Measurements from ENCODE around the gene SPOP.

Gene SPOP

DNA sequence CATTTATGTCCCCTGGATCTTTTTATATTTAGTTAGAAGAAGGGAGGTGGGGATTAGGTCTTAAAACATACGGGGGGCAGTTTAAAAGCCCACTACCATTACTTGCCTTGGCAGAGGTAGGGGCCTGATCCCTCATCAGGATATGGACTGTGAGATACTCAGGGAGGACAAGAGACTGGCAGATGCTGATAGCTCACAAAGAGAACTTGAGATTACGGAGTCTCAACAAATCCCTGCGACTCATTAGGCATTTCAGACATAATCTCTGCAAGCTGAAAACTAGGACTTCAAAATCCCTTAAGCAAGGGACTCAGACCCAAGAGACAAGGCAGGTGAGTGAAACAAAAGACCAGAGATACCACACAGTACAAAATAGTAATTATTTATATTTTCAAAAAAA, 79.0 kb downstream of the SPOP start:
- Histone ChIP-seq H3K4me1 (ENCODE audit: control insufficient read depth, insufficient read depth, low read length) (peaks cover 15% of the 10 kb centered on the region), H3K9me3 (ENCODE audit: control insufficient read depth, low read length) (no peaks in the 10 kb centered on the region), H3K36me3 (ENCODE audit: control insufficient read depth, insufficient read depth, low read length) (peaks cover 3% of the 10 kb centered on the region), H3K4me3 (ENCODE audit: low read length) (no peak overlapping the region), H3K9ac (ENCODE audit: low read length) (no peak overlapping the region), H3K27me3 (ENCODE audit: control insufficient read depth, insufficient read depth, low read length) (no peaks in the 10 kb centered on the region)

DNA sequence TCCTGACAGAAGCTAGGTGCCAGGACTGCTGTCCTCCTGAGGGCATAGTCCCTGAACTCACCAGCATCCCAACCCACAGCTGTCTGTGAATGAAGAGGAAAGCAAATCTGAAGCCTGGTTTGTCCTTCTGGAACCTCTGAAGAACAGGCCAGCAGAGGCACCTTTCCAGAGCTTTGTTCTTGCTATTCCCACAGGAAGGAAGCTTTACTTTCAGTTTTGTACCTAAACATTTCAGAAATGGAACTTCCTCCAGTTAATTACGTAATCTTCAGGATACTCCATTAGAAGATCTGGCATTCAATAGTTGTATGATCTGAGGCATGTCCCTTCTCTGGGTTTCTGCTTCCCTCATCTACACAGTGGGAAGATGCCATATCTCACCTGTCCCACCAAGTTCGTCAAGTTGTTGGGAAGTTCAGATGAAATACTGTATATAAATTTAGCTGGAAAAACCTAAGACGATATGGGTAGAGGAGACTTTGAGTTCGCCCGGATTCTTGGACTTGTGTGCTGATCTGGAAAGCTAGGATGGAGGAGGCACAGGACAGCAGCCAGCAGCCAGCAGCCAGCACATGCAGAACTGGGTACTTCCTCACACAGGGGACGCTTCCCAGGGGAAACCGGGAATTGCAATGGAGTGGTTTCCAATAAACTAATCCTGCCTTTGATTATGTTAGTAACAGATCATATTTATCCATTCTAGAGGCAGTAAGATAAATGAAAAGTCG, 79.8 kb downstream of the SPOP start:
- Histone ChIP-seq H3K36me3 (ENCODE audit: control insufficient read depth, insufficient read depth, low read length) (peaks cover 3% of the 10 kb centered on the region), H3K27me3 (ENCODE audit: control insufficient read depth, insufficient read depth, low read length) (no peaks in the 10 kb centered on the region), H3K9me3 (ENCODE audit: control insufficient read depth, low read length) (no peaks in the 10 kb centered on the region), H3K9ac (ENCODE audit: low read length) (no peak overlapping the region), H3K4me1 (ENCODE audit: control insufficient read depth, insufficient read depth, low read length) (peaks cover 15% of the 10 kb centered on the region), H3K4me3 (ENCODE audit: low read length) (no peak overlapping the region)

DNA sequence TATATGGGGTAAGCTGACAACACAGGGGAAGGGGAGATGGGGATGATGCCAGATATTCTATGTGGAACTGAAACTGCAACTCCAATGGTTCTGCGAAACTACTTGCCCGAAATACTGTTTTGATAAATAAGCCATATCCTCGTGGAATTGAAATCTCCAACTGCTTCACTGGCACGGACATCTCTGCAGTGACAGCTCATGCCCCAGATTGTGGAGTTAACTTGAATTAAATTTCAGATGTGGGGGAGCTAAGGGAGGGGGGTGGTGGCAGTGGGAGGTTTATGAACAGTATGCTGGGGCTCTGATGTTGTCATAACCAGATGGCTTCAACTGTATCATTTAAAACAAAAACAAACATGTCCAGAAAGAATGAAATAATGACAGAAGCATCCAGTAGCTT, 80.5 kb downstream of the SPOP start:
- Histone ChIP-seq H3K4me3 (ENCODE audit: low read length) (no peak overlapping the region), H3K4me1 (ENCODE audit: control insufficient read depth, insufficient read depth, low read length) (peaks cover 15% of the 10 kb centered on the region), H3K36me3 (ENCODE audit: control insufficient read depth, insufficient read depth, low read length) (peaks cover 3% of the 10 kb centered on the region), H3K9ac (ENCODE audit: low read length) (no peak overlapping the region), H3K9me3 (ENCODE audit: control insufficient read depth, low read length) (no peaks in the 10 kb centered on the region), H3K27me3 (ENCODE audit: control insufficient read depth, insufficient read depth, low read length) (no peaks in the 10 kb centered on the region)

DNA sequence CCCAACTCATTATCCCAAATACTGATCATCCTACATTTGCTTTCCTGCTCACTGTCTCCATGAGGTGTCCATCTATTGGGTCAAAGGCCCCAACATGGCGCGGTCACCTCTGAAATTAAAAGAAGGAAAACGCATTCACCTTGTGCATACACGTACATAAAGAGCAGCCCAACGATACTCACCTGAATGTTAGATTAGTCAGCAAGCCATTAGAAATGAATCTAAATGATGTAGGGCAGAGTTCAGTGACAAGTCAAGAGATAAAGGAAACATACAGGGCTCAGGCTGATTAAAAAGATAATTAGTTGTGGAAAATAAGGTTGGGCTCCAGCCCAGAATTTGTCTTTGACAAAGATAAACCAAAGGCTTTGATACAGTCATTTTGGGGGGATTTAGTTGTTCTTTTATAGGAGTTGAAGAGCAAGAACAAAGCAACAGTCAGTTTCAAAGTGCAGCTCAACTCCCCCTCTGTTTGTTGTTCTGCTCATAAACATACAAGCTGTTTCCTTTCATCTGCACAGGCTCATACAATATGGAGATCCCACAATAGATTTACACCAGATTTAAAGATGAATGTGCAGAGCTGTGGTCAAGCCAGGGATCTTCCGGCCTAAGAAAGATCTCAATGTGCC, 81.2 kb downstream of the SPOP start:
- H3K27me3 ChIP-seq (ENCODE audit: control insufficient read depth, insufficient read depth, low read length), result no peaks in the 10 kb centered on the region
- H3K36me3 ChIP-seq (ENCODE audit: control insufficient read depth, insufficient read depth, low read length), result peaks cover 3% of the 10 kb centered on the region
- peaks cover 15% of the 10 kb centered on the region for H3K4me1 ChIP-seq (ENCODE audit: control insufficient read depth, insufficient read depth, low read length)
- H3K9ac ChIP-seq (ENCODE audit: low read length), result no peak overlapping the region
- H3K4me3 ChIP-seq (ENCODE audit: low read length), result no peak overlapping the region
- H3K9me3 ChIP-seq (ENCODE audit: control insufficient read depth, low read length), result no peaks in the 10 kb centered on the region

DNA sequence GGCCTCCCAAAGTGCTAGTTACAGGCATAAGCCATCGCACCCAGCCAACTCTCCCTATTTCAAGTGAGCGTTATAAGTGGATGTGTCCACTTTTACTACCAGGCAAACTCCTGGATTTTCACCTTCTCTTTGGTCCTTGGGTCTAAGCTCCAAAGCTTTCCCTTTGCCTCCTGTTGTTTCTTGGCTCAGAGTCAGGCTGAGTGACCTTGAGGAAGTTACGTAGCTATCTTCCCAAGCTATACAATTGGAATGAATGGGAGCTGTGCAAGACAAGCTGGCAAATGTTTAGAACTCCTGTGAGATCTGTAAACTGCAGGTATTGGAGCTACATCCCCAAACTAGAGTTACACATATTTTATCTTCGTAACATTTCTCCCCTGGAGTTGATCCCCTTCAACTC, 81.9 kb downstream of the SPOP start:
- H3K36me3 ChIP-seq (ENCODE audit: control insufficient read depth, insufficient read depth, low read length), result peaks cover 3% of the 10 kb centered on the region
- H3K4me3 ChIP-seq (ENCODE audit: low read length), result no peak overlapping the region
- no peak overlapping the region for H3K9ac ChIP-seq (ENCODE audit: low read length)
- peaks cover 15% of the 10 kb centered on the region for H3K4me1 ChIP-seq (ENCODE audit: control insufficient read depth, insufficient read depth, low read length)
- no peaks in the 10 kb centered on the region for H3K27me3 ChIP-seq (ENCODE audit: control insufficient read depth, insufficient read depth, low read length)
- H3K9me3 ChIP-seq (ENCODE audit: control insufficient read depth, low read length), result no peaks in the 10 kb centered on the region

DNA sequence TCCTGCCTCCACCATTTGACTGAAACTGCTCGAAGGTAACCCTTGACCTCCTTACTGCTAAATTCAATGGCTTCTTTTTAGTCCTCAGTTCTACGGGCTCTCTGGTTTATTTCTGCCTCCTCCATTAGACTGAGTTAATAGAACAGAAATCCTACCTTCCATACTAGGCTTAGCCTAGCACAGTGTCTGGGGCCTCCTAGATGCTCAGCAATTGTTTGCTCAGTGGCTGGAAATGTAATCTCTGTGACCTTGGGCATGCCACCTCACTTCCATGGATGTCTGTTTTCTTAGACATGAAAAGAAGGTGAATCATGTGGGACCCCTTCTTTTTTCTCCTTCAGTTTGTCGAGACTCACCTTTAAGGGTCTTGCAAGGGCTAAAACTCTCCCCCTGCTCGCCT, 82.6 kb downstream of the SPOP start:
- H3K4me1 ChIP-seq (ENCODE audit: control insufficient read depth, insufficient read depth, low read length), result peaks cover 15% of the 10 kb centered on the region
- H3K9ac ChIP-seq (ENCODE audit: low read length), result no peak overlapping the region
- H3K4me3 ChIP-seq (ENCODE audit: low read length), result no peak overlapping the region
- H3K36me3 ChIP-seq (ENCODE audit: control insufficient read depth, insufficient read depth, low read length), result peaks cover 3% of the 10 kb centered on the region
- no peaks in the 10 kb centered on the region for H3K9me3 ChIP-seq (ENCODE audit: control insufficient read depth, low read length)
- H3K27me3 ChIP-seq (ENCODE audit: control insufficient read depth, insufficient read depth, low read length), result no peaks in the 10 kb centered on the region

DNA sequence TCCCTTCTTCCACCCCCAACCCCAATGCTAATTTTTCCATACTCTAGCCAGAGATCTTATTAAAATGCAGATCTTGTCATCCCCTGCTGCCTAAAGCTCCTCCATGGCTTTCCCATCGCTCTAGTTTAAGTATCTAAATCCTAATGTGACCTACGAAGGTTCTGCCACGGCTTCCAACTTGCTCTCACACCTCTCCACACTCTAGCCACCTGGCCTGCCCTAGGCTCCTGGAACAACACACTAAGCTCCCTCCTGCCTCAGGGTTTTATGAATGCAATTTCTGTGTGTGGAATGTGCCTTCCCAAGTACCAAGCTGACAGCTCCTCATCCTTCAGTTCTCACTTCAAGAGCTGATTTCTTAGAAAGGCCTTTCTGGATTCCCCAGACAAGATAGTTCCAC, 85.6 kb downstream of the SPOP start:
- Histone ChIP-seq H3K4me3 (ENCODE audit: low read length) (no peak overlapping the region), H3K36me3 (ENCODE audit: control insufficient read depth, insufficient read depth, low read length) (no peaks in the 10 kb centered on the region), H3K4me1 (ENCODE audit: control insufficient read depth, insufficient read depth, low read length) (peaks cover 10% of the 10 kb centered on the region), H3K9ac (ENCODE audit: low read length) (no peak overlapping the region), H3K9me3 (ENCODE audit: control insufficient read depth, low read length) (no peaks in the 10 kb centered on the region), H3K27me3 (ENCODE audit: control insufficient read depth, insufficient read depth, low read length) (no peaks in the 10 kb centered on the region)

DNA sequence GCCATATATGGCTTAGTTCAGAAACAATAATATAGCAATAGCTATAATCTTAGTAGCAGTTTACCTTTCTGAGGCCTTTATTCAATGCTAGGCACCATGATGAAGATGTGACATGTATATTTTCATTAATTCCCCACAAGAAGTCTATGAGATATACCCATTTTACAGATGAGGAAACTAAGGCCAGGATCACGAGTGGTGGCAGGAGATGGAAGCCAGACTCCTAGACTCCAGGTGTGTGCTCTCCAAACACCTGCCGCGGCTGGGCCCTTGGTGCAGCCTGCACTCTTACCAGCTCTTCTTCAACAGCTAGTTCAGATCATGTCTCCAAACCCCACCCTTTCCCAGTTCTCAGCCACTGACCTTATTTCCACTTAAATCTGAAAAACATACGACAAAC, 87.0 kb downstream of the SPOP start:
- H3K4me1 ChIP-seq (ENCODE audit: control insufficient read depth, insufficient read depth, low read length), result no peaks in the 10 kb centered on the region
- no peaks in the 10 kb centered on the region for H3K9me3 ChIP-seq (ENCODE audit: control insufficient read depth, low read length)
- H3K36me3 ChIP-seq (ENCODE audit: control insufficient read depth, insufficient read depth, low read length), result no peaks in the 10 kb centered on the region

DNA sequence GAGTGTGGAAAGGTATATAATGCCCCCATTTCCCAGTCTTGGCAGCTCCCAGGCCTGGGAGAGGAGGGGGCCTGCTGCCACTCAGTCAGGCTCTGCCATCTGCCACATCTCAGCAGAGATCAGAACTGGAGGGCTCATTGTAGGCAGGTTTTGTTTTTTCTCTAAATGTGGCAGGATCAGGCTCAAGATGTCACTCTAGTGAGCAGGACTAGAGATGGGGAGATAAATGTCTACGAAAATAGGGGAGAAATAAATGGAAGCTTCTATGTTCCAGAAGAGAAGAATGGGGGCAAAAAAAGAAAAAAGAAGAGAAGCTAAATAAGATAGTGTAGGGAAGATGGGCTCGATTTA, 88.3 kb downstream of the SPOP start:
- Histone ChIP-seq H3K4me3 (ENCODE audit: low read length) (no peak overlapping the region), H3K9ac (ENCODE audit: low read length) (no peak overlapping the region)

More for the DNA sequence above, 87.0 kb downstream of the SPOP start:
- no peak overlapping the region for H3K9ac ChIP-seq (ENCODE audit: low read length)
- no peak overlapping the region for H3K4me3 ChIP-seq (ENCODE audit: low read length)
- H3K27me3 ChIP-seq (ENCODE audit: control insufficient read depth, insufficient read depth, low read length), result no peaks in the 10 kb centered on the region

DNA sequence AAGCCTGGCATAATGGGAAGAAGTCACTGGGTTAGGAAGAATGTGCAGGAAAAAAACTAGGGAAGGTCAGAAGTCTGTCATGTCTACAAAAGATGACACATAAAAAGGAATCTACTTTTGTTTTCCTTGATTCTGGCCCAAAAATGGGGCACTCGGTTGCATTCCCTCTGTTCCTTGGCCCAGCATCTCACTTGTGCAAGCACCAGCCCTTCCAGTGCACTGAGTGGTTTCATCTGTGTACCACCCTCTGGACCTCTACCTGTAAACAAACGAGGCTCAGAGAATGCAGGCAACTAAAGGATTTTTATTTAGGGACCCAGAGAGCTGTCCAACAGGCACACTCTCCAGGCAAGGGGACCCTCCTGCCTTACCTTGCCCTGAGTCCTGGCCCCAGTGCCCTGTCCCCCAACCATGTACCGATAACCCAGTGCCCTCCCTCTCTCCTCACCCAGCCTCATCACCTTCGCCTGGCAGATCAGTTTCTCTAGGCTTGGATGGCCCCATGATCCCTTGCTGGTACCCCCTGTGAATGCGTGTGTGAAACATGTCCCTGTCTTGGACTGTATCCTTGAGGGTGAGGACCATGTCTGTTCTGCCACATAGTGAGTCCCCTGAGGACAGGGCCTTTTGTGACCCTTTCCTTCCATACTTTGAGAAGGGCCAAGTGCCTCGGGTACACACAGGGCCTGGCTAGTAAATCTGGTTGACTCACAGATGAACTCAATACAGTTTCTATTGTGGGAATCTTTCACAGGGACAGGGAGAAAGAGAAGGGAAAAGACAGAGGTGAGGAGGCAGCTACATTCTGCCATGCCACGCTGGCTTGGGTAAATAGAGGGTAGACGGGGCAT, 88.9 kb downstream of the SPOP start:
- Histone ChIP-seq H3K36me3 (ENCODE audit: control insufficient read depth, insufficient read depth, low read length) (no peaks in the 10 kb centered on the region), H3K9me3 (ENCODE audit: control insufficient read depth, low read length) (no peaks in the 10 kb centered on the region), H3K4me3 (ENCODE audit: low read length) (no peak overlapping the region), H3K9ac (ENCODE audit: low read length) (no peak overlapping the region), H3K27me3 (ENCODE audit: control insufficient read depth, insufficient read depth, low read length) (no peaks in the 10 kb centered on the region), H3K4me1 (ENCODE audit: control insufficient read depth, insufficient read depth, low read length) (no peaks in the 10 kb centered on the region)

More for the DNA sequence above, 88.3 kb downstream of the SPOP start:
- Histone ChIP-seq H3K27me3 (ENCODE audit: control insufficient read depth, insufficient read depth, low read length) (no peaks in the 10 kb centered on the region), H3K36me3 (ENCODE audit: control insufficient read depth, insufficient read depth, low read length) (no peaks in the 10 kb centered on the region), H3K9me3 (ENCODE audit: control insufficient read depth, low read length) (no peaks in the 10 kb centered on the region), H3K4me1 (ENCODE audit: control insufficient read depth, insufficient read depth, low read length) (no peaks in the 10 kb centered on the region)

DNA sequence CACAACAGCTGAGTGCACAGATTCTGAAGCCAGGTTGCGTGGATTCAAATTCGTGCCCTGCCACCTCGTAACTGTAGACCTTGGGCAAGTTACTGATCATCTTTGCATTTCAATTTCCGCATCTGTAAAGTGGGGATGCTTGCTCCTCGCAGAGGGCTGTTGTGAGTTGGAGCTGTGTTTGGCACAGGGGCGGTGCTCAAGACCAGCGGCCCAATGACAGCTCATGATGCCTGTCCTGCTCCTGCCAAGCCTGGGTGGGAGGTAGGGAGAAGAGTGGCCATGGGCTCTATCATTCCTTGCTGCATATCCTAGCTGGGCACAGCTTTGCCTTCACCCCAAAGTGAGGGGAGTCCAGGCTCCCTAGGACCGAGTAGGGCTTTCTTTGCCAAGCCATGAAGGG, 89.6 kb downstream of the SPOP start:
- H3K27me3 ChIP-seq (ENCODE audit: control insufficient read depth, insufficient read depth, low read length), result no peaks in the 10 kb centered on the region

DNA sequence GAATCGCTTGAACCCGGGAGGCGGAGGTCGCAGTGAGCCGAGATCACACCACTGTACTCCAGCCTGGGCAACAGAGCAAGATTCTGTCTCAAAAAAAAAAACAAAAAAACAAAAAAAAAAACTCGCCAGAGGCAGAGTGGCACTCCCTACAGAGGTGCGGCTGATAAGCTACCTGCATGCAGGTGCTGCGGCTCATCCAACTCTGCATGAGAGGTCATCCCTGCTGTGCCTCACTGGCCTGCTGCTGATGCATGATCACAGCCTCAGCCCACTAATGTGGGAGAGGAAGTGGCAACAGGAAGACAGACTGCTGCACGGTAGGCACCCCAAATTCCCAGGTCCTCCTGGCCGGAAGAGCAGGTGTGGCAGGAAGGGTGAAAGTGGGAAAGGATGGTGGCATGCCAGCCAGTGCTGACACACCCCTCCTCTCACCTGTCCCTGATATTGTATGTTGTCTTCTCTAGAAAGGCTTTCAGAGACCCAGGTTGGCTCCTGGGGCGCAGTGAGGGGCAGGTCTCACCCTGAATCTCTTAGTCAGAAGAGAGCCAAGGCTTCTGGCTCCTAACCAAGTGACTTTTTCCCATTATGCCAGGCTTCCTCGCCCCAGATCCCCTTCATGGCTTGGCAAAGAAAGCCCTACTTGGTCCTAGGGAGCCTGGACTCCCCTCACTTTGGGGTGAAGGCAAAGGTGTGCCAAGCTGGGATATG, 90.4 kb downstream of the SPOP start:
- no peak overlapping the region for H3K9ac ChIP-seq (ENCODE audit: low read length)
- H3K4me1 ChIP-seq (ENCODE audit: control insufficient read depth, insufficient read depth, low read length), result no peaks in the 10 kb centered on the region
- no peak overlapping the region for H3K4me3 ChIP-seq (ENCODE audit: low read length)
- no peaks in the 10 kb centered on the region for H3K27me3 ChIP-seq (ENCODE audit: control insufficient read depth, insufficient read depth, low read length)
- H3K36me3 ChIP-seq (ENCODE audit: control insufficient read depth, insufficient read depth, low read length), result no peaks in the 10 kb centered on the region
- no peaks in the 10 kb centered on the region for H3K9me3 ChIP-seq (ENCODE audit: control insufficient read depth, low read length)

More for the DNA sequence above, 89.6 kb downstream of the SPOP start:
- Histone ChIP-seq H3K9me3 (ENCODE audit: control insufficient read depth, low read length) (no peaks in the 10 kb centered on the region), H3K4me3 (ENCODE audit: low read length) (no peak overlapping the region), H3K9ac (ENCODE audit: low read length) (no peak overlapping the region), H3K4me1 (ENCODE audit: control insufficient read depth, insufficient read depth, low read length) (no peaks in the 10 kb centered on the region), H3K36me3 (ENCODE audit: control insufficient read depth, insufficient read depth, low read length) (no peaks in the 10 kb centered on the region)

Data from mucosa of stomach (tissue), 1 donor.